HG02970 (cell line): ENCODE measurements around the gene AK1.
"Not testable (repeated sequence)": the region's sequence is repeated elsewhere in the genome, so short reads cannot be mapped to it uniquely, and the experiment has no call there.

Experiments used
- ATAC-seq: cut with Tn5 transposase; IDR thresholded peaks from one replicate; pipeline ENCODE4 v1.9.1; 2021; ENCODE audit warnings: mild to moderate bottlenecking, moderate library complexity, moderate number of reproducible peaks; ENCODE audit not compliant: unreplicated experiment, low FRiP score

The AK1 gene

GRCh38 chr9:127853312-127854183 lies 23.9 kb downstream of the AK1 start:
- ATAC-seq = no peak

DNA sequence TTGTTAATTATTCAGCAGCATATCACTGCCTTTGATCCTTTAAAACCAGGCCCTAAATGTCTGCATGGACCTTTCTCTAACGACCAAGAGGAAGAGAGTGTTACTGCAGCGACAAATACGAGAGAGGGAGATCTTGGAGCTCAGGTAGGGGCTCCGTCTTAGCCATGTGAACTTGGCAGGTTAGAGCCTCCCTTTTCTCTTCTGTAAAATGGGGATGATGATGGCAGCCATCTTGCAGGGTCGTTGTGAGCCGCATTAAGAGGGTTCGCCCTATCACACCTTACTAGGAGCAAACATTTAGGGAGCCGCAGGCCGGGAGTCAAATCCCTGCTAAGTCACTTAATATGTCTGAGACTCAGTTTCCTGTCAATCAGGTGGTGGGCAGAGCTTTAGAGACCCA lies 24.6 kb downstream of the AK1 start:
- ATAC-seq = no peak

- no peak for ATAC-seq
Observed at GRCh38 chr9:127850286-127850830, 27.1 kb downstream of the AK1 start.

DNA sequence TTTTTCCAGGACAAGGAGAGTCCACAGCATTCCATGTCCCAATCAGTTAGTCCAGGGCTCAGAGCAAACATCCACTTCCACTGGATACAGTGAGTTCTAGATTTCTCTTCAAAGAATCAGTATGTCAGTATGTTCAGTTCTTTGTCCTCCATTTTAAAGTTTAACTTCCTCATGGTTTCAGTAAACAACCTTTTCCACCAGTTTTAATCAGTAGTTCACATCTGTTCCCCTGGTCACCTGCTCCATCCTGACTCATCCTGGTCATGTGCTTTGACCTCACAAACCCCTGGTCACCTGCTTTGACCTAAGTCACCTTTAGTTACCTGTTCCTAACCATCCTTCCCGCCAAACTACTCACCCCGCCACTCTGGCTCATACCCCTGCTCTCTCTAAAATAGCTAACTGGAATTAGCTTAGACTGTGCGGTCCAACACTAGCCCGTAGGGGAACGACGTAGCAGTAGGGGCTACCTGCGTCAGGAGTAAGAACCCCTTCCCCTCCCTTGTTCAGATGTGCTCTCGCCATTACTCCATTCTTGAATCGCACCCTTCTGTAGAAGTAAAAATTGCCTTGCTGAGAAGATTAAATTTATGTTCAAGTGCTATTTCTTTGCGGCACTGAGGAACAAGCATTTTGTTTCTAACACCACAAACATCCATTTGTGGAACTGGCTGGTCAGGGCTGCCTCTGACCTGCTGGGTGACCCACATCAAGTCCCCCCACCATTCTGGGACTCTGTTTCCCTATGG lies 28.5 kb downstream of the AK1 start:
- ATAC-seq = no peak

- no peak for ATAC-seq
Observed at GRCh38 chr9:127847833-127848755, 29.4 kb downstream of the AK1 start.

GRCh38 chr9:127847178-127847510 lies 30.3 kb downstream of the AK1 start:
- ATAC-seq = no peak

- no peak for ATAC-seq
Observed at GRCh38 chr9:127846443-127847177, 30.9 kb downstream of the AK1 start.

GRCh38 chr9:127845619-127846018 lies 31.9 kb downstream of the AK1 start:
- ATAC-seq = not testable (repeated sequence)

- ATAC-seq = no peak
Observed at GRCh38 chr9:127844821-127845359, 32.6 kb downstream of the AK1 start.

GRCh38 chr9:127841087-127841835 lies 36.2 kb downstream of the AK1 start:
- no peak for ATAC-seq

GRCh38 chr9:127838375-127839078 lies 38.9 kb downstream of the AK1 start:
- ATAC-seq = no peak

GRCh38 chr9:127837346-127837745 lies 40.1 kb downstream of the AK1 start:
- no peak for ATAC-seq

DNA sequence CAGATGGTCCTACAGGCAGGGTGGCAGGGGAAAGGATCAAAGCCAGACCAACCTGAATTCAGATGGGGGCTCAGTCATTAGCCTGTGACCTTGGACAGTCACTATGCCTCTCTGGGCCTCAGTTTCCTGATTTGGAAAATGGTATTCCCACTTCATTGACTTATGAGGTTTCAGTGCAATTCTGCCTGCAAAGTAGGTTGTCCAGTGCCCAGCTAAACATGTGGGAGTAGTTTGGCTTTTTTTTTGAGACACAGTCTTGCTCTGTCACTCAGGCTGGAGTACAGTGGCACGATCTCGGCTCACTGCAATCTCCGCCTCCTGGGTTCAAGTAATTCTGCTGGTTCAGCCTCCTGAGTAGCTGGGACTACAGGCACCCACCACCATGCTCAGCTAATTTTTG lies 40.9 kb downstream of the AK1 start:
- not testable (repeated sequence) for ATAC-seq

- ATAC-seq = no peak
Observed at GRCh38 chr9:127835991-127836516, 41.4 kb downstream of the AK1 start.

GRCh38 chr9:127833555-127833954 lies 43.9 kb downstream of the AK1 start:
- no peak for ATAC-seq

- ATAC-seq = no peak
Observed at GRCh38 chr9:127832248-127832647, 45.2 kb downstream of the AK1 start.

- no peak for ATAC-seq
Observed at GRCh38 chr9:127829205-127829906, 48.1 kb downstream of the AK1 start.
